ENCODE results near the gene RAB35. TPM values are rescaled to one million over a fixed set of nuclear protein-coding genes. Genes with fewer than 3 reads are reported as not detected.

RAB35 gene
- total RNA-seq, 1 donor from 2014 or later, result 44.4 TPM

GRCh38 chr12:120071493-120072020, 45.0 kb downstream of the RAB35 start:
- H3K36me3 Mint-ChIP-seq (ENCODE audit: low read depth), result no peaks in the 10 kb centered on the region
- H3K27me3 Mint-ChIP-seq (ENCODE audit: low read depth), result peaks cover 12% of the 10 kb centered on the region
- no peaks in the 10 kb centered on the region for H3K4me1 Mint-ChIP-seq (ENCODE audit: low read depth)

DNA sequence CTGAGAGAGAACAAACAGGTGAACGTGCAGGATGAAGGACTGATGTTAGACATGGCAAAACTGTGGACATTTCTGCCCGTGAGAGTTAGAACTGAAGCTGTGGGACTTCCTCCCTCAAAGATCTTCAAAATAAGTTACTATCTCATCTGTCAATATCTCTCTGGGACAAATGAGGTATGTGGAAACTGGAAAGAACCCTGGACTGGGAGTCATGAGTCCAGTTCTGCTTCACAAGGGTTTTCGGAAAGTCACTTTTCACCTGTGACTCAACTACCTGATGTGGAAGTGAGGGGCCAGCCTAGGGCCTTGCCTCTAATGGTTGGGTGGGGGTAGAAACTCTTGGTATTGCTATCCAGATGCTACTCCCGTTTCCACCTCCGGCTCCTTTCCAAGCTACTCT, 47.3 kb downstream of the RAB35 start:
- Mint-ChIP-seq H3K4me3 (ENCODE audit: unreplicated experiment) (no peak overlapping the region), H3K9me3 (ENCODE audit: low read depth) (no peaks in the 10 kb centered on the region), H3K27ac (ENCODE audit: unreplicated experiment) (no peak overlapping the region), H3K36me3 (ENCODE audit: low read depth) (no peaks in the 10 kb centered on the region), H3K4me1 (ENCODE audit: low read depth) (no peaks in the 10 kb centered on the region), H3K27me3 (ENCODE audit: low read depth) (peaks cover 18% of the 10 kb centered on the region)
- TF ChIP-seq, protein P1, sequence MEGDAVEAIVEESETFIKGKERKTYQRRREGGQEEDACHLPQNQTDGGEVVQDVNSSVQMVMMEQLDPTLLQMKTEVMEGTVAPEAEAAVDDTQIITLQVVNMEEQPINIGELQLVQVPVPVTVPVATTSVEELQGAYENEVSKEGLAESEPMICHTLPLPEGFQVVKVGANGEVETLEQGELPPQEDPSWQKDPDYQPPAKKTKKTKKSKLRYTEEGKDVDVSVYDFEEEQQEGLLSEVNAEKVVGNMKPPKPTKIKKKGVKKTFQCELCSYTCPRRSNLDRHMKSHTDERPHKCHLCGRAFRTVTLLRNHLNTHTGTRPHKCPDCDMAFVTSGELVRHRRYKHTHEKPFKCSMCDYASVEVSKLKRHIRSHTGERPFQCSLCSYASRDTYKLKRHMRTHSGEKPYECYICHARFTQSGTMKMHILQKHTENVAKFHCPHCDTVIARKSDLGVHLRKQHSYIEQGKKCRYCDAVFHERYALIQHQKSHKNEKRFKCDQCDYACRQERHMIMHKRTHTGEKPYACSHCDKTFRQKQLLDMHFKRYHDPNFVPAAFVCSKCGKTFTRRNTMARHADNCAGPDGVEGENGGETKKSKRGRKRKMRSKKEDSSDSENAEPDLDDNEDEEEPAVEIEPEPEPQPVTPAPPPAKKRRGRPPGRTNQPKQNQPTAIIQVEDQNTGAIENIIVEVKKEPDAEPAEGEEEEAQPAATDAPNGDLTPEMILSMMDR (IDR thresholded peaks at IDR 0.05), result no peak
- DNase-seq (ENCODE audit: low spot score), result no peak

More at GRCh38 chr12:120071493-120072020, 45.0 kb downstream of the RAB35 start:
- no peak overlapping the region for H3K4me3 Mint-ChIP-seq (ENCODE audit: unreplicated experiment)
- no peak overlapping the region for H3K27ac Mint-ChIP-seq (ENCODE audit: unreplicated experiment)
- no peaks in the 10 kb centered on the region for H3K9me3 Mint-ChIP-seq (ENCODE audit: low read depth)
- DNase-seq (ENCODE audit: low spot score), result no peak
- TF ChIP-seq, protein P1 (IDR thresholded peaks at IDR 0.05), result no peak

DNA sequence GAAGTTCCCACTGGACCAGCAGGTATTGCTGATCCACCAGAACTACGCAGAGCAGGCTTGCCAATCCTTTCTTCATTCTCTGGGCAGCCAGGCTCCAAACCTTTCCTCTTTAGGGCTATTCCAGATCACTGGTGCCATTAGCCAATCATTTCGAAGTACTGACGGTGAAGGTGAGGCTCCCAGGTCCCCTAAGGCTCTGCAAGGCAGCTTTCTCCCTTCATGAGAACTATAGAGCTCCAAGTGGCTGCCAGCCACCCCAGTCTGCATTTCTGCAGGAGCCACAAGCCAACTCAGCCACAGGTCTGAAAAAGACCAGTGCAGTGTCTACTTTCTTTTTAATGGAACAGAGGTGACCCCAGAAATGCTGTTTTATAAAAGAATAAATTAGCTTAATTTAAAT, 48.7 kb downstream of the RAB35 start:
- Mint-ChIP-seq H3K4me3 (ENCODE audit: unreplicated experiment) (no peak overlapping the region), H3K4me1 (ENCODE audit: low read depth) (no peaks in the 10 kb centered on the region), H3K27me3 (ENCODE audit: low read depth) (peaks cover 24% of the 10 kb centered on the region), H3K36me3 (ENCODE audit: low read depth) (no peaks in the 10 kb centered on the region), H3K27ac (ENCODE audit: unreplicated experiment) (no peak overlapping the region), H3K9me3 (ENCODE audit: low read depth) (no peaks in the 10 kb centered on the region)
- TF ChIP-seq, protein P1 (IDR thresholded peaks at IDR 0.05), result no peak
- DNase-seq (ENCODE audit: low spot score), result no peak

DNA sequence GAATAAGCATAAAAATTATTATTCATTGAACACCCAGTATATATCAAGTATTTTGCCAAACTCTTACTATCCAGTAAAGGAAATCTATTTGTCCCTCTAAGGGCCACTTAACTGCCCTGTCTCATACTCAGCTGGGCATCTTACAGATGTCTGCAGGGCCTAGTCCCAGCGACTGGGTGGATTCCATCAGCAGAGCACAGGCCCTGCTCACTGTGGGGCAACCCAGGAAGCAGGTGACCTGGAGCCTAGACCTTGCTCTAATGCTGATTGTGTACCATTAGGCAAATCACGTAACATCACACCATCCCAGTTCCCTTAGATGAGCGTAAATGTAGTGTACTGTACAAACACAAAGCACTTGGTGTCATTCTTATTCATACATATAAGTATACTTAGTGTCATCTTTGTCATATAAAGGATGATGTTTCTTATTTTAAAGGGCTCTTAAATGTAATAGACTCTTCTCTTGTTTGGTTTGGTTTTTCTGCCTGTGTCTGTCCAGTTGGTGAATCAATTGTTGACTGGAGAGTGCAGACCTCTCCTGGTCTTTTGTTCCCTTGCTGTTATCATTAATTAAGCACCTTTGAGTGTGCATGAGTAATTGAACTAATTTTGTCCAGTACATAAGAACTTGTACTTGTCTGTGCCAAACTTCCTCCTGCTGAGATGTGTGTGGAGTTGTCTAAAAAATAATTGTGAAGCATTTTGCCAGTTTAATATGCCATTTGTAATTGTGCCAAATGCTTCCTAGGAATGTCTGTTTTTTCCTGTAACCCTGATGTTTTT, 49.3 kb downstream of the RAB35 start:
- no peak overlapping the region for H3K27ac Mint-ChIP-seq (ENCODE audit: unreplicated experiment)
- H3K36me3 Mint-ChIP-seq (ENCODE audit: low read depth), result no peaks in the 10 kb centered on the region
- no peak for DNase-seq (ENCODE audit: low spot score)
- H3K4me1 Mint-ChIP-seq (ENCODE audit: low read depth), result no peaks in the 10 kb centered on the region
- H3K9me3 Mint-ChIP-seq (ENCODE audit: low read depth), result no peaks in the 10 kb centered on the region
- TF ChIP-seq, protein P1 (IDR thresholded peaks at IDR 0.05), result no peak
- peaks cover 24% of the 10 kb centered on the region for H3K27me3 Mint-ChIP-seq (ENCODE audit: low read depth)
- H3K4me3 Mint-ChIP-seq (ENCODE audit: unreplicated experiment), result no peak overlapping the region

DNA sequence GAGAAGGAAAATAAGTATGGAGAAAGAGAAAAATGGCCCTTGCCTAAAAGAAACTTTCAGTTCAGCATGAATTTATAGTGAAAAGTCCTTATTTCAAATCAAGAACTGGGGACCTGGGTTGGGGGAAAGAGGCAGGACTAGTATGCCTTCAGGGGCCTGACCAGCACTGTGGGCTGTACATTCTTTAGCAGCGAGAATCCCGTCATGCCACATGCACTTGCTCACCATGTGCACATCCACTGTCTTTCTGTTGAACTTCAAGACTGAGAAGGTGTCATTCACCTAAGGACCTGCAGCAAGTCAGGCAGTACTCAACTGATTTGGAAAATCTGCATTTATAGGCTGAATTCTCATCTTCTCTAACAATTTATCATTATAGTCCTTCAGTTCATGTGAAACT, 50.2 kb downstream of the RAB35 start:
- H3K4me3 Mint-ChIP-seq (ENCODE audit: unreplicated experiment), result no peak overlapping the region
- no peaks in the 10 kb centered on the region for H3K4me1 Mint-ChIP-seq (ENCODE audit: low read depth)
- no peaks in the 10 kb centered on the region for H3K9me3 Mint-ChIP-seq (ENCODE audit: low read depth)
- TF ChIP-seq, protein P1 (IDR thresholded peaks at IDR 0.05), result no peak
- H3K36me3 Mint-ChIP-seq (ENCODE audit: low read depth), result no peaks in the 10 kb centered on the region
- no peak for DNase-seq (ENCODE audit: low spot score)
- peaks cover 26% of the 10 kb centered on the region for H3K27me3 Mint-ChIP-seq (ENCODE audit: low read depth)
- no peak overlapping the region for H3K27ac Mint-ChIP-seq (ENCODE audit: unreplicated experiment)
